Transverse colon (tissue), 4 donors: ENCODE data around the gene OR52I2. TPM values are rescaled to one million over a fixed set of nuclear protein-coding genes. Genes with fewer than 3 reads are reported as not detected.

Experiments
- DNase-seq: peaks from one replicate; pipeline ENCODE4 v3.0.0-alpha.2; 2019
- H3K27ac ChIP-seq, 4 donors: fragments of 200-600 bp; sonication (generic); 2 replicates each; pipeline ENCODE4 v1.5.1; 2016 to 2018; ENCODE audit warnings: inconsistent platforms in 4 of 4
- H3K27me3 ChIP-seq: fragments of 200-600 bp; sonication (generic); 2 replicates; pipeline ENCODE4 v1.5.1; 2017; ENCODE audit warnings: inconsistent platforms
- H3K36me3 ChIP-seq, 4 donors: fragments of 200-600 bp; sonication (generic); 2 replicates each; pipeline ENCODE4 v1.5.1; 2017 to 2019; ENCODE audit warnings: inconsistent platforms in 4 of 4
- H3K4me1 ChIP-seq, 4 donors: fragments of 200-600 bp; sonication (generic); 2 replicates each; pipeline ENCODE4 v1.5.1; 2017 to 2020; ENCODE audit warnings: inconsistent platforms in 4 of 4
- H3K4me3 ChIP-seq, 4 donors: fragments of 200-600 bp; sonication (generic); 1 replicate in 1 of 4; 2 replicates in 3 of 4; pipeline versions ENCODE4 v1.5.1 to v1.6.1; 2017 to 2019; ENCODE audit warnings: inconsistent platforms in 4 of 4
- H3K9me3 ChIP-seq, 2 donors: fragments of 200-600 bp; sonication (generic); 2 replicates each; pipeline ENCODE4 v1.5.1; 2017 to 2019; ENCODE audit warnings: inconsistent platforms in 2 of 2
- CTCF ChIP-seq, 5 experiments: fragments of 200-600 bp in 3 of 5; fragments of 450-650 bp in 2 of 5; sonication (generic) in 3 of 5; IDR thresholded peaks; 1 replicate in 2 of 5; 2 replicates in 3 of 5; pipeline ENCODE4 v1.5.1; 2016 to 2017; ENCODE audit warnings: antibody characterized with exemption in 5 of 5, inconsistent platforms in 3 of 5, mild to moderate bottlenecking in 2 of 5, moderate library complexity in 1 of 5
- EP300 ChIP-seq: sonication (generic); formaldehyde crosslinking; IDR thresholded peaks from one replicate; pipeline ENCODE4 v1.6.1; 2017; ENCODE audit warnings: antibody characterized with exemption, low read depth
- POLR2A ChIP-seq: fragments of 450-650 bp; IDR thresholded peaks from one replicate; pipeline ENCODE4 v1.6.1; 2016; ENCODE audit warnings: antibody characterized with exemption, mild to moderate bottlenecking, moderate library complexity
- POLR2AphosphoS5 ChIP-seq, 3 donors: sonication (generic); formaldehyde crosslinking; IDR thresholded peaks; one replicate each; pipeline ENCODE4 v1.6.1; 2016; ENCODE audit warnings: antibody characterized with exemption in 3 of 3
- WGBS, 2 donors: methylation state at CpG; one replicate each; pipeline ENCODE4 v1.1.5; 2018; ENCODE audit warnings: low coverage in 1 of 2; 5-methylcytosine and 5-hydroxymethylcytosine counted together
- in situ Hi-C, 4 donors: fragments of 200-750 bp; cut with MboI; loops; one replicate each; pipeline versions ENCODE4 v1.15.0 to v1.15.1; 2017; ENCODE audit warnings: low sequenced_read_pairs in 3 of 4, low pct_ligation_motif_present in 1 of 4, low pct_unique_long_range_greater_than_20kb in 1 of 4
- intact Hi-C: fragments of 100-400 bp; cut with DNase I; formaldehyde crosslinking; loops from one replicate; pipeline ENCODE4 v1.15.1; 2023; ENCODE audit warnings: low total_unique reads
- total RNA-seq, 4 donors: library from RNA; depleted of rRNA; stranded (reverse); fragments of >200 nt; gene quantifications; one replicate each; pipeline ENCODE4 v1.1.0, GENCODE V29; 2016

Gene OR52I2
- total RNA-seq, 4 donors from 2014 or later: not detected

GRCh38 chr11:4559527-4560440 lies 21.8 kb upstream of the OR52I2 start:
- intact Hi-C loops (no loop called here), in situ Hi-C loops (no loop called here)
- no peaks in the 10 kb centered on the region for H3K4me1 ChIP-seq
- H3K27me3 ChIP-seq: no peaks in the 10 kb centered on the region
- H3K36me3 ChIP-seq: no peaks in the 10 kb centered on the region
- WGBS, 2 donors: 40 to 68% methylated on average over 1 to 8 of the region's 8 CpGs
- no peak overlapping the region for H3K27ac ChIP-seq
- DNase-seq: no peak
- TF ChIP-seq EP300 (no peak), POLR2AphosphoS5 (IDR thresholded peaks at IDR 0.05) (no peak), POLR2A (no peak), CTCF (IDR thresholded peaks at IDR 0.05) (no peak)
- no peak overlapping the region for H3K4me3 ChIP-seq
- peaks cover 0 to 5% of the 10 kb centered on the region in 2 donors for H3K9me3 ChIP-seq

- WGBS, 2 donors: 63 to 67% methylated on average over 1 of the region's 1 CpG
- Histone ChIP-seq H3K4me1 (no peaks in the 10 kb centered on the region), H3K4me3 (no peak overlapping the region), H3K27me3 (no peaks in the 10 kb centered on the region), H3K9me3 (peaks cover 0 to 5% of the 10 kb centered on the region in 2 donors), H3K27ac (no peak overlapping the region), H3K36me3 (no peaks in the 10 kb centered on the region)
- DNase-seq: no peak
- TF ChIP-seq POLR2A (no peak), EP300 (no peak), POLR2AphosphoS5 (IDR thresholded peaks at IDR 0.05) (no peak), CTCF (IDR thresholded peaks at IDR 0.05) (no peak)
- in situ Hi-C loops: no loop called here
- intact Hi-C loops: no loop called here
These were observed 21.1 kb upstream of the OR52I2 start for GRCh38 chr11:4560467-4560866.

- TF ChIP-seq CTCF (IDR thresholded peaks at IDR 0.05) (no peak), EP300 (no peak), POLR2A (no peak), POLR2AphosphoS5 (IDR thresholded peaks at IDR 0.05) (no peak)
- no peak for DNase-seq
- in situ Hi-C loops: no loop called here
- intact Hi-C loops: no loop called here
- Histone ChIP-seq H3K27me3 (no peaks in the 10 kb centered on the region), H3K27ac (no peak overlapping the region), H3K4me1 (no peaks in the 10 kb centered on the region), H3K36me3 (no peaks in the 10 kb centered on the region), H3K9me3 (peaks cover 0 to 5% of the 10 kb centered on the region in 2 donors), H3K4me3 (no peak overlapping the region)
- WGBS, 2 donors: 74 to 78% methylated on average over 3 of the region's 3 CpGs
These were observed 16.2 kb upstream of the OR52I2 start for GRCh38 chr11:4565371-4565770.

- in situ Hi-C loops (no loop called here), intact Hi-C loops (no loop called here)
- no peak for DNase-seq
- Histone ChIP-seq H3K27me3 (no peaks in the 10 kb centered on the region), H3K4me1 (no peaks in the 10 kb centered on the region), H3K36me3 (no peaks in the 10 kb centered on the region), H3K4me3 (no peak overlapping the region), H3K27ac (no peak overlapping the region), H3K9me3 (peaks cover 0 to 2% of the 10 kb centered on the region in 2 donors)
- TF ChIP-seq EP300: no peak
- TF ChIP-seq POLR2AphosphoS5 (IDR thresholded peaks at IDR 0.05): no peak
- no peak for TF ChIP-seq POLR2A
- no peak for TF ChIP-seq CTCF (IDR thresholded peaks at IDR 0.05)
- 91% methylated on average over 18 of the region's 18 CpGs; no CpG with 5 or more reads in 1 of the 2 donors for WGBS, 2 donors
These were observed 12.5 kb upstream of the OR52I2 start for GRCh38 chr11:4569075-4569474.
